ENCODE results near the gene CYFIP2. TPM values are rescaled to one million over a fixed set of nuclear protein-coding genes. Genes with fewer than 3 reads are reported as not detected.

The CYFIP2 gene
- total RNA-seq, 3 donors from 2014 or later: 24.8 to 28.6 (median 25.8) TPM

DNA sequence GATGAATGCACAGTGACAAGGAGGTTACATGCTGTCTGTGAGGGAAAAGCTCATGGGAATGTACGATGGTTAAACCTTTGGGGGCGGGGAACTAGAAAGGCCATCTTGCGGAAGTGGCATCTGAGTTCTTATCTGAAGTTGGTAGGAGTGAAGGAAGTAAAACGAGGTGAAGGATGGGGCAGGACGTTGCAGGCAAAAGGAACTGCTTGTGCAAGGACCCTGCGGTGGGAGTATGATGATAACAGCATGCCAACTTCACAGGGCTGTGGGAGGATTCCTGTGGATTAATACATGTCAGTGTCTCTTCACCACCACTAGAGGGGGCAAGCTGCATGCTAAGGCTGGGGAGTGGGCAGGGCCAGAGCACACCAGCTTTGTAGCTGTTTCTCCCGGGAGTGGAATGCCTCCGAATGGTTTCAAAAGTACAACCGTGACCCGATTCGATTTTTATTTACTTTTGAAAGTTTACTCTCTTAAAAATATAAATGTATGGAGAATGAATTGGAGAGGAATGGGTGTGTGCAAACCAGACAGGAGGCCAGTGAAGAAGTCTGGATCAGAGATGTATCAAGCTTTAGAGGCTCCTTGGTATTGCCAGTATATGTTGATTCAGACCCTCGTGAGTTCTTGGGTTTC, 62.5 kb downstream of the CYFIP2 start:
- H3K4me3 ChIP-seq: no peak overlapping the region
- TF ChIP-seq, protein P1, sequence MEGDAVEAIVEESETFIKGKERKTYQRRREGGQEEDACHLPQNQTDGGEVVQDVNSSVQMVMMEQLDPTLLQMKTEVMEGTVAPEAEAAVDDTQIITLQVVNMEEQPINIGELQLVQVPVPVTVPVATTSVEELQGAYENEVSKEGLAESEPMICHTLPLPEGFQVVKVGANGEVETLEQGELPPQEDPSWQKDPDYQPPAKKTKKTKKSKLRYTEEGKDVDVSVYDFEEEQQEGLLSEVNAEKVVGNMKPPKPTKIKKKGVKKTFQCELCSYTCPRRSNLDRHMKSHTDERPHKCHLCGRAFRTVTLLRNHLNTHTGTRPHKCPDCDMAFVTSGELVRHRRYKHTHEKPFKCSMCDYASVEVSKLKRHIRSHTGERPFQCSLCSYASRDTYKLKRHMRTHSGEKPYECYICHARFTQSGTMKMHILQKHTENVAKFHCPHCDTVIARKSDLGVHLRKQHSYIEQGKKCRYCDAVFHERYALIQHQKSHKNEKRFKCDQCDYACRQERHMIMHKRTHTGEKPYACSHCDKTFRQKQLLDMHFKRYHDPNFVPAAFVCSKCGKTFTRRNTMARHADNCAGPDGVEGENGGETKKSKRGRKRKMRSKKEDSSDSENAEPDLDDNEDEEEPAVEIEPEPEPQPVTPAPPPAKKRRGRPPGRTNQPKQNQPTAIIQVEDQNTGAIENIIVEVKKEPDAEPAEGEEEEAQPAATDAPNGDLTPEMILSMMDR (IDR thresholded peaks at IDR 0.05): peak; percentile 78
- ATAC-seq (peak; percentile 97), DNase-seq (peak in 2 of 3 donors; percentile 51 to 59)
- no peaks in the 10 kb centered on the region for H3K9me3 ChIP-seq
- intact Hi-C loops (cut with DNase I, micrococcal nuclease): loop anchor here in 1 of 2 donors (10.0 kb wide), 1 partner anchor 386 kb away; no protein-coding TSS in a partner anchor
- no peaks in the 10 kb centered on the region for H3K36me3 ChIP-seq (ENCODE audit: low read depth)
- no peaks in the 10 kb centered on the region for H3K4me1 ChIP-seq (ENCODE audit: low read depth)

DNA sequence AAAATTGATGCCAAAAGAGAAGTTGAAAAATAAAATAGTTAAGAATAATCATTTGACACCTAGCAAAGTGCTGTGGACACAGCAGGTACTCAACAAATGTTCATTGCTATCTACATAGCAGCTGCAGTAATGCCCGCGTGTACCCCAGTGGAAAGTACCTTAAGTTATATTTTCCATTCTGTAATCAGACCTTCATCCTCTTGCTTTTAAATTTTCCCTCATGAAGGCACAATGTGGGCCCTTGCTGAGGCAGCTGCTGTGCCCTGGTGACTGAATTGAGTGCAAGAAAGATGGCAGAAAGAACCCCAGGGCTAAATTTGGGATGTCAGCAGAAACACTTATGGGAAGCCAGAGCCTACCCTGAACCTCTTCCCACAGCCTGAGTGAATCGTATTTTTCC, 65.9 kb downstream of the CYFIP2 start:
- TF ChIP-seq, protein P1 (IDR thresholded peaks at IDR 0.05): no peak
- no peak for ATAC-seq
- intact Hi-C loops (cut with DNase I, micrococcal nuclease): no loop called here
- Histone ChIP-seq H3K36me3 (ENCODE audit: low read depth) (no peaks in the 10 kb centered on the region), H3K4me3 (no peak overlapping the region), H3K4me1 (ENCODE audit: low read depth) (no peaks in the 10 kb centered on the region), H3K9me3 (no peaks in the 10 kb centered on the region)
- DNase-seq: no peak

DNA sequence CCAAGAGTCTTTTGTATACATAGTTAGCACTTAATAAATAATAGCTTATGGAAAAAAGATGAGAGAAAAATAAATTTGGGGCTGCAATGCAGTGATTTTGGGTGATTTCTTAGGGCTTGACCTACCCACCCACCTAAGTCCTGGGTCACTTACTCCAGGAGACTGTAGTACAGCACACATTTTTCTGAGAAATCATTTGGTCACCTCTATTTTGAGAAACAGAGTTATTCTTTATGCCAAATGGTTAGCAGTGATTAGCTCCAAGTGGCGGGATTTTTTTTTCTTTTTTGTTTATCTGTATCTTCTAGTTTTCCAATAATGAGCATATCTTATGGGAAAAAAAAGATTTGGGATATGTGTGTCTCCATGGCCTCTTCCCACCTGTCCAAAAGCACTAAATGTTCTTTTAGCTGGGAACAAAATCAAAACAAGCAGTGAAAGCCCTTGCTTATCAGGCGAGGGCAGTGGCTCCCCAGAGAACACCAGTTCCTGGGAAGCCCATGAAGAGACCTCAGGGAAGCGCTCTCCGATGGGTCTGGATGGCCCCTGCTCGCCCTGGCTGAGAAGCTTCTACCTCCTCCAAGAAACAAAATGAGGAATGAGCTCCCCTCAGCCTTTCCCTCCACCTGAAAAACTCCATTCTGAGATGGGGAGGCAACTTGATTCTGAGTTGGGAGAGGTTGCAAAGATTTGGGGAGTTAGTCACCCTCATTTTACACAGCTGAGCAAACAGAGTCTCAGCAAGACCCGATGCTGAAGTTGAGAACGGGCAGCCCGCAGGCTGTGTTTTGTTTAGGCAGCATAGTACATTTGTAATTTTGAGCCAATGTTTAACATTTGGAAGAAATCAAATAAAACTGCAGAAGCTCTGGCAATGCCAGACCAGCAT, 69.9 kb downstream of the CYFIP2 start:
- Histone ChIP-seq H3K9me3 (no peaks in the 10 kb centered on the region), H3K36me3 (ENCODE audit: low read depth) (no peaks in the 10 kb centered on the region), H3K4me1 (ENCODE audit: low read depth) (no peaks in the 10 kb centered on the region), H3K4me3 (no peak overlapping the region)
- no peak for ATAC-seq
- intact Hi-C loops (cut with DNase I, micrococcal nuclease): no loop called here
- TF ChIP-seq, protein P1 (IDR thresholded peaks at IDR 0.05): no peak
- DNase-seq: no peak

DNA sequence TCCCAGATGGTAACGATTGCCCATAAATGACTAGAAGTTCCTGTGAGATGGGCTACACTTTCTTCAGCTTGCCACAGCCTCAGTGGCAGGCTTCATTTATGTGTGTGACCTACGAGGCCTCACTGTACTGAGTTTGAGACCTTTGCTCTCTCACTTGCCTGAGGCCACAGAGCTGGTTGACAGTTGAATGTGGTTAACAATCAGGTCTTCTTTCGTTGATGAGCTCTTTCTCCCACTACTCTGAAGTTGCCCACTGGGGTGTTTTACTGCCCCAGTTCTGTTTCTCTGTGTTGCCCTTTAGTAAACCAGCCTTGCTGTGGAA, 70.5 kb downstream of the CYFIP2 start:
- TF ChIP-seq, protein P1 (IDR thresholded peaks at IDR 0.05): no peak
- Histone ChIP-seq H3K36me3 (ENCODE audit: low read depth) (no peaks in the 10 kb centered on the region), H3K4me3 (no peak overlapping the region), H3K4me1 (ENCODE audit: low read depth) (no peaks in the 10 kb centered on the region), H3K9me3 (no peaks in the 10 kb centered on the region)
- ATAC-seq (no peak), DNase-seq (no peak)
- intact Hi-C loops (cut with DNase I, micrococcal nuclease): no loop called here

DNA sequence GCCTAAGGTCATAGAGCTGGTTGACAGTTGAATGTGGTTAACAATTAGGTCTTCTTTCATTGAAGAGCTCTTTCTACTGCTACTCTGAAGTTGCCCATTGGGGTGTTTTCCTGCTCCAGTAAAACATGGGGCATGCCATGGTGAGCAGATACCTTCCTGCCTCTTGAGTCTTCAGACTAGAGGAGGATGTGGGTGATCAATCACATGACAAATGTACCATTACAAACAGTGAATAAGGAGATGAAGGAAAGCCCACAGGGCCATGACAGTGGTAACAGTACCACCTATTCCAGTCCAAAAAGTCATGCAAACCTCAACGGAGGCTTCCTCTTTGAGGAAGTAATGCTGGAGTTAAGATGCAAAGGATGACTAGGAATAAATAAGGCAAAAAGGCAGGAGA, 73.5 kb downstream of the CYFIP2 start:
- TF ChIP-seq, protein P1 (IDR thresholded peaks at IDR 0.05): no peak
- Histone ChIP-seq H3K9me3 (no peaks in the 10 kb centered on the region), H3K36me3 (ENCODE audit: low read depth) (no peaks in the 10 kb centered on the region), H3K4me1 (ENCODE audit: low read depth) (no peaks in the 10 kb centered on the region), H3K4me3 (no peak overlapping the region)
- DNase-seq (no peak), ATAC-seq (no peak)
- intact Hi-C loops (cut with DNase I, micrococcal nuclease): no loop called here

Data from mucosa of descending colon (tissue), 3 donors.